K562 (cell line): ENCODE results near the gene HTR6. TPM values are rescaled to one million over a fixed set of nuclear protein-coding genes. Genes with fewer than 3 reads are reported as not detected.

Experiments used
- JUND ChIP-seq, 2 experiments: IDR thresholded peaks; 2 replicates in 1 of 2; 3 replicates in 1 of 2; pipeline ENCODE4 v1.6.1; 2011; ENCODE audit warnings: borderline replicate concordance in 2 of 2, low read depth in 2 of 2, low read length in 2 of 2, improper control_type of control experiment in 1 of 2, missing biosample characterization in 1 of 2, missing genetic modification characterization in 1 of 2, missing genetic modification reagents in 1 of 2
- NR2F6 ChIP-seq: fragments of 450-650 bp; formaldehyde crosslinking; IDR thresholded peaks from 2 replicates; pipeline ENCODE4 v1.4.0; 2020; ENCODE audit warnings: mild to moderate bottlenecking
- SLC30A9 ChIP-seq: fragments of 250-450 bp; sonication (Bioruptor Pico); IDR thresholded peaks from 2 replicates; pipeline ENCODE4 v1.8.0; 2022; ENCODE audit warnings: mild to moderate bottlenecking, moderate library complexity
- TEAD4 ChIP-seq, 2 experiments: sonication (generic) in 1 of 2; formaldehyde crosslinking in 1 of 2; IDR thresholded peaks; 2 replicates each; pipeline versions ENCODE4 v1.6.1 to v1.8.0; 2012 to 2022; ENCODE audit warnings: borderline replicate concordance in 1 of 2, inconsistent platforms in 1 of 2, low read length in 1 of 2, mild to moderate bottlenecking in 1 of 2, missing genetic modification reagents in 1 of 2
- ZNF184 ChIP-seq: sonication (generic); formaldehyde crosslinking; IDR thresholded peaks from 2 replicates; pipeline ENCODE4 v1.5.0; 2020; ENCODE audit warnings: missing genetic modification reagents
- ZNF511 ChIP-seq: sonication (generic); formaldehyde crosslinking; IDR thresholded peaks from 2 replicates; pipeline ENCODE4 v1.8.0; 2022; ENCODE audit warnings: mild to moderate bottlenecking, missing genetic modification reagents
- ZNF696 ChIP-seq: fragments of 250-450 bp; sonication (Bioruptor Pico); conservative IDR thresholded peaks from 2 replicates; pipeline ENCODE4 v1.4.0; 2020; ENCODE audit warnings: mild to moderate bottlenecking, moderate library complexity
- polyA plus RNA-seq, 8 experiments: library from polyadenylated mRNA; depleted of rRNA in 4 of 8; stranded (reverse) in 5 of 8; unstranded in 3 of 8; fragments of >200 nt; fragmentation: Nextera tagmentation in 2 of 8; fragmentation: Illumina TruSeq in 1 of 8; extraction: Ambion mirVana in 2 of 8; extraction: Trizol in 1 of 8; gene quantifications; 2 replicates each; pipeline versions ENCODE4 v1.2.1 to v1.2.3, GENCODE V29; 2011 to 2014; ENCODE audit warnings: inconsistent platforms in 1 of 8, missing spikeins in 1 of 8
- total RNA-seq, 7 experiments: library from RNA; depleted of rRNA in 6 of 7; stranded (reverse); fragments of >200 nt in 6 of 7; fragmentation: Illumina TruSeq in 2 of 7; extraction: Trizol in 2 of 7; gene quantifications; 2 replicates each; pipeline versions ENCODE4 v1.2.1 to v1.2.3, GENCODE V29; 2011 to 2021; ENCODE audit warnings: low replicate concordance in 1 of 7
- TF ChIP-seq, protein P1 (sequence below), 2 experiments: fragments of 450-650 bp in 1 of 2; IDR thresholded peaks; 2 replicates each; pipeline ENCODE4 v1.6.1; 2011 to 2017; ENCODE audit warnings: low read depth in 2 of 2, antibody characterized with exemption in 1 of 2, borderline replicate concordance in 1 of 2, low read length in 1 of 2, mild to moderate bottlenecking in 1 of 2, mixed read lengths in 1 of 2; ENCODE audit not compliant: control insufficient read depth in 1 of 2
- TF ChIP-seq, protein P2 (sequence below): fragments of 450-650 bp; IDR thresholded peaks from 2 replicates; pipeline ENCODE4 v1.7.1; 2018; ENCODE audit warnings: mild to moderate bottlenecking, low read depth; ENCODE audit not compliant: partially characterized antibody
- TF ChIP-seq, protein P3 (sequence below): fragments of 250-450 bp; sonication (Bioruptor Pico); IDR thresholded peaks from 2 replicates; pipeline ENCODE4 v1.5.0; 2021

The HTR6 gene
- total and polyA plus RNA-seq, 9 of the 15 experiments (the other 6 are each of a cell fraction or from before 2014, with no cell fraction given), result not detected

GRCh38 chr1:19728413-19729145 lies 63.9 kb downstream of the HTR6 start (continued):
- TF ChIP-seq, protein P1, sequence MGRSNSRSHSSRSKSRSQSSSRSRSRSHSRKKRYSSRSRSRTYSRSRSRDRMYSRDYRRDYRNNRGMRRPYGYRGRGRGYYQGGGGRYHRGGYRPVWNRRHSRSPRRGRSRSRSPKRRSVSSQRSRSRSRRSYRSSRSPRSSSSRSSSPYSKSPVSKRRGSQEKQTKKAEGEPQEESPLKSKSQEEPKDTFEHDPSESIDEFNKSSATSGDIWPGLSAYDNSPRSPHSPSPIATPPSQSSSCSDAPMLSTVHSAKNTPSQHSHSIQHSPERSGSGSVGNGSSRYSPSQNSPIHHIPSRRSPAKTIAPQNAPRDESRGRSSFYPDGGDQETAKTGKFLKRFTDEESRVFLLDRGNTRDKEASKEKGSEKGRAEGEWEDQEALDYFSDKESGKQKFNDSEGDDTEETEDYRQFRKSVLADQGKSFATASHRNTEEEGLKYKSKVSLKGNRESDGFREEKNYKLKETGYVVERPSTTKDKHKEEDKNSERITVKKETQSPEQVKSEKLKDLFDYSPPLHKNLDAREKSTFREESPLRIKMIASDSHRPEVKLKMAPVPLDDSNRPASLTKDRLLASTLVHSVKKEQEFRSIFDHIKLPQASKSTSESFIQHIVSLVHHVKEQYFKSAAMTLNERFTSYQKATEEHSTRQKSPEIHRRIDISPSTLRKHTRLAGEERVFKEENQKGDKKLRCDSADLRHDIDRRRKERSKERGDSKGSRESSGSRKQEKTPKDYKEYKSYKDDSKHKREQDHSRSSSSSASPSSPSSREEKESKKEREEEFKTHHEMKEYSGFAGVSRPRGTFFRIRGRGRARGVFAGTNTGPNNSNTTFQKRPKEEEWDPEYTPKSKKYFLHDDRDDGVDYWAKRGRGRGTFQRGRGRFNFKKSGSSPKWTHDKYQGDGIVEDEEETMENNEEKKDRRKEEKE (IDR thresholded peaks at IDR 0.05; ENCODE audit: borderline replicate concordance in 1 of 2, control insufficient read depth in 1 of 2, low read depth in 2 of 2, low read length in 1 of 2), result no peak
- TF ChIP-seq, protein P2, sequence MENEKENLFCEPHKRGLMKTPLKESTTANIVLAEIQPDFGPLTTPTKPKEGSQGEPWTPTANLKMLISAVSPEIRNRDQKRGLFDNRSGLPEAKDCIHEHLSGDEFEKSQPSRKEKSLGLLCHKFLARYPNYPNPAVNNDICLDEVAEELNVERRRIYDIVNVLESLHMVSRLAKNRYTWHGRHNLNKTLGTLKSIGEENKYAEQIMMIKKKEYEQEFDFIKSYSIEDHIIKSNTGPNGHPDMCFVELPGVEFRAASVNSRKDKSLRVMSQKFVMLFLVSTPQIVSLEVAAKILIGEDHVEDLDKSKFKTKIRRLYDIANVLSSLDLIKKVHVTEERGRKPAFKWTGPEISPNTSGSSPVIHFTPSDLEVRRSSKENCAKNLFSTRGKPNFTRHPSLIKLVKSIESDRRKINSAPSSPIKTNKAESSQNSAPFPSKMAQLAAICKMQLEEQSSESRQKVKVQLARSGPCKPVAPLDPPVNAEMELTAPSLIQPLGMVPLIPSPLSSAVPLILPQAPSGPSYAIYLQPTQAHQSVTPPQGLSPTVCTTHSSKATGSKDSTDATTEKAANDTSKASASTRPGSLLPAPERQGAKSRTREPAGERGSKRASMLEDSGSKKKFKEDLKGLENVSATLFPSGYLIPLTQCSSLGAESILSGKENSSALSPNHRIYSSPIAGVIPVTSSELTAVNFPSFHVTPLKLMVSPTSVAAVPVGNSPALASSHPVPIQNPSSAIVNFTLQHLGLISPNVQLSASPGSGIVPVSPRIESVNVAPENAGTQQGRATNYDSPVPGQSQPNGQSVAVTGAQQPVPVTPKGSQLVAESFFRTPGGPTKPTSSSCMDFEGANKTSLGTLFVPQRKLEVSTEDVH, result no peak
- no peak for TF ChIP-seq ZNF511 (CRISPR knock-in tag)
- TF ChIP-seq, protein P3, sequence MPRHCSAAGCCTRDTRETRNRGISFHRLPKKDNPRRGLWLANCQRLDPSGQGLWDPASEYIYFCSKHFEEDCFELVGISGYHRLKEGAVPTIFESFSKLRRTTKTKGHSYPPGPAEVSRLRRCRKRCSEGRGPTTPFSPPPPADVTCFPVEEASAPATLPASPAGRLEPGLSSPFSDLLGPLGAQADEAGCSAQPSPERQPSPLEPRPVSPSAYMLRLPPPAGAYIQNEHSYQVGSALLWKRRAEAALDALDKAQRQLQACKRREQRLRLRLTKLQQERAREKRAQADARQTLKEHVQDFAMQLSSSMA, result no peak
- no peak for TF ChIP-seq JUND (IDR thresholded peaks at IDR 0.05; ENCODE audit: borderline replicate concordance, low read depth, low read length)
- TF ChIP-seq JUND (tag; IDR thresholded peaks at IDR 0.05; ENCODE audit: borderline replicate concordance, low read depth, low read length), result no peak
- no peak for TF ChIP-seq ZNF696 (CRISPR knock-in tag)
- TF ChIP-seq NR2F6 (CRISPR knock-in tag), result no peak
- TF ChIP-seq ZNF184 (CRISPR knock-in tag), result no peak
- TF ChIP-seq SLC30A9 (CRISPR knock-in tag), result no peak
- TF ChIP-seq TEAD4 (IDR thresholded peaks at IDR 0.05; ENCODE audit: low read length), result no peak
- no peak for TF ChIP-seq TEAD4 (CRISPR knock-in tag; IDR thresholded peaks at IDR 0.05; ENCODE audit: borderline replicate concordance)
- TF ChIP-seq, all 486 proteins: peak for 0
